Lower leg skin (tissue), 4 donors: ENCODE results near the gene OR2A14. TPM values are rescaled to one million over a fixed set of nuclear protein-coding genes. Genes with fewer than 3 reads are reported as not detected.

Experiments
- DNase-seq, 2 donors: peaks; one replicate each; pipeline ENCODE4 v3.0.0-alpha.2; 2019; ENCODE audit warnings: low spot score in 2 of 2
- H3K4me3 ChIP-seq: fragments of 200-600 bp; sonication (generic); 2 replicates; pipeline ENCODE4 v1.5.1; 2017; ENCODE audit warnings: mild to moderate bottlenecking, low read depth; ENCODE audit not compliant: poor library complexity, severe bottlenecking
- CTCF ChIP-seq, 3 donors: fragments of 450-650 bp; IDR thresholded peaks; one replicate each; pipeline ENCODE4 v1.5.1; 2016; ENCODE audit warnings: antibody characterized with exemption in 3 of 3, mild to moderate bottlenecking in 3 of 3, moderate library complexity in 2 of 3
- POLR2A ChIP-seq, 2 donors: fragments of 450-650 bp; IDR thresholded peaks; one replicate each; pipeline ENCODE4 v1.6.1; 2016 to 2017; ENCODE audit warnings: antibody characterized with exemption in 2 of 2, mild to moderate bottlenecking in 1 of 2, moderate library complexity in 1 of 2
- WGBS, 2 donors: methylation state at CpG; one replicate each; pipeline ENCODE4 v1.1.5; 2018; 5-methylcytosine and 5-hydroxymethylcytosine counted together
- intact Hi-C: fragments of 100-400 bp; cut with DNase I; formaldehyde crosslinking; loops from one replicate; pipeline ENCODE4 v1.15.0; 2023; ENCODE audit warnings: low total_unique reads
- total RNA-seq, 4 donors: library from RNA; depleted of rRNA; stranded (reverse); fragments of >200 nt; gene quantifications; one replicate each; pipeline ENCODE4 v1.1.0, GENCODE V29; 2016

Gene OR2A14
- total RNA-seq, 4 donors from 2014 or later: not detected

- no peak for DNase-seq
- H3K4me3 ChIP-seq: no peak overlapping the region
- intact Hi-C loops: no loop called here
- TF ChIP-seq POLR2A (IDR thresholded peaks at IDR 0.05) (no peak), CTCF (IDR thresholded peaks at IDR 0.05) (no peak)
- 89 to 94% methylated on average over 3 of the region's 3 CpGs for WGBS, 2 donors
These were observed 32.3 kb upstream of the OR2A14 start for GRCh38 chr7:144090667-144091066.

GRCh38 chr7:144098776-144099175, 24.2 kb upstream of the OR2A14 start:
- H3K4me3 ChIP-seq: no peak overlapping the region
- intact Hi-C loops: no loop called here
- no peak for DNase-seq
- no peak for TF ChIP-seq POLR2A (IDR thresholded peaks at IDR 0.05)
- no peak for TF ChIP-seq CTCF (IDR thresholded peaks at IDR 0.05)

GRCh38 chr7:144100607-144101006, 22.4 kb upstream of the OR2A14 start:
- intact Hi-C loops: no loop called here
- 53 to 59% methylated on average over 3 of the region's 3 CpGs for WGBS, 2 donors
- TF ChIP-seq CTCF (IDR thresholded peaks at IDR 0.05) (no peak), POLR2A (IDR thresholded peaks at IDR 0.05) (no peak)
- no peak for DNase-seq
- H3K4me3 ChIP-seq: no peak overlapping the region

GRCh38 chr7:144102041-144102440, 20.9 kb upstream of the OR2A14 start:
- no peak for DNase-seq
- intact Hi-C loops: no loop called here
- TF ChIP-seq POLR2A (IDR thresholded peaks at IDR 0.05) (no peak), CTCF (IDR thresholded peaks at IDR 0.05) (no peak)
- H3K4me3 ChIP-seq: no peak overlapping the region

- intact Hi-C loops: no loop called here
- H3K4me3 ChIP-seq: no peak overlapping the region
- TF ChIP-seq CTCF (IDR thresholded peaks at IDR 0.05) (no peak), POLR2A (IDR thresholded peaks at IDR 0.05) (no peak)
- no peak for DNase-seq
These were observed 17.8 kb upstream of the OR2A14 start for GRCh38 chr7:144105211-144105610.

GRCh38 chr7:144109283-144109682, 13.7 kb upstream of the OR2A14 start, which contains the start of gene OR2A2:
Gene OR2A2, plus strand, starts transcription at chr7:144109583. Its CDS starts 0 bp downstream, at chr7:144109583.
- intact Hi-C loops: no loop called here
- 89 to 96% methylated on average over 2 of the region's 2 CpGs for WGBS, 2 donors
- no peak for TF ChIP-seq CTCF (IDR thresholded peaks at IDR 0.05)
- no peak for TF ChIP-seq POLR2A (IDR thresholded peaks at IDR 0.05)
- no peak for DNase-seq
- peak within 1 kb of the TSS; percentile 10 for H3K4me3 ChIP-seq
